IPS-NIHi7 (cell line): ENCODE measurements around the gene EXOC6B.
A peak's percentile ranks its signal among the peaks of the same experiment; 100 is the strongest.

Source experiments
- DNase-seq: peaks from one replicate; pipeline ENCODE4 v3.0.0; 2012; ENCODE audit warnings: mixed read lengths; ENCODE audit errors: extremely low spot score

EXOC6B gene

GRCh38 chr2:72275084-72275483, 550.7 kb downstream of the EXOC6B start:
- DNase-seq, result no peak

- DNase-seq, result no peak
Measured at GRCh38 chr2:72274380-72274797, 551.4 kb downstream of the EXOC6B start.

GRCh38 chr2:72273384-72273783, 552.4 kb downstream of the EXOC6B start:
- DNase-seq, result no peak

- DNase-seq, result no peak
Measured at GRCh38 chr2:72271766-72272641, 553.8 kb downstream of the EXOC6B start.

GRCh38 chr2:72271276-72271614, 554.6 kb downstream of the EXOC6B start:
- DNase-seq, result no peak

- DNase-seq, result no peak
Measured at GRCh38 chr2:72270556-72271275, 555.1 kb downstream of the EXOC6B start.

GRCh38 chr2:72263776-72264060, 562.1 kb downstream of the EXOC6B start:
- no peak for DNase-seq

GRCh38 chr2:72263043-72263775, 562.6 kb downstream of the EXOC6B start:
- DNase-seq, result no peak

GRCh38 chr2:72261076-72261475, 564.8 kb downstream of the EXOC6B start:
- DNase-seq, result no peak

GRCh38 chr2:72255540-72255939, 570.3 kb downstream of the EXOC6B start:
- DNase-seq, result no peak

GRCh38 chr2:72254831-72255451, 570.9 kb downstream of the EXOC6B start:
- DNase-seq, result no peak

- no peak for DNase-seq
Measured at GRCh38 chr2:72238311-72238710, 587.5 kb downstream of the EXOC6B start.

- no peak for DNase-seq
Measured at GRCh38 chr2:72237549-72237948, 588.3 kb downstream of the EXOC6B start.

- no peak for DNase-seq
Measured at GRCh38 chr2:72236445-72237067, 589.3 kb downstream of the EXOC6B start.

- no peak for DNase-seq
Measured at GRCh38 chr2:72235497-72236415, 590.1 kb downstream of the EXOC6B start.

GRCh38 chr2:72233211-72233610, 592.6 kb downstream of the EXOC6B start:
- no peak for DNase-seq

GRCh38 chr2:72222829-72223564, 602.8 kb downstream of the EXOC6B start:
- DNase-seq, result no peak

GRCh38 chr2:72220170-72220569, 605.7 kb downstream of the EXOC6B start:
- peak; percentile 74 for DNase-seq

- DNase-seq, result no peak
Measured at GRCh38 chr2:72214429-72215143, 611.2 kb downstream of the EXOC6B start.
